A549 (cell line): ENCODE measurements around the gene PLEKHA1. TPM values are rescaled to one million over a fixed set of nuclear protein-coding genes. Genes with fewer than 3 reads are reported as not detected.

Source experiments
- ATAC-seq, 2 experiments: fragments of 200-7000 bp in 1 of 2; fragments of >200 bp in 1 of 2; cut with Nextera tagmentation in 1 of 2; cut with Tn5 transposase in 1 of 2; 3 replicates each; pipeline versions ENCODE4 v1.8.0 to v1.9.1; 2018 to 2020; ENCODE audit warnings: mild to moderate bottlenecking in 1 of 2, moderate library complexity in 1 of 2
- CTCF ChIA-PET: fragments of 300-600 bp; sonication (Branson Sonifier 250); formaldehyde crosslinking; extraction: SDS; loops from one replicate; lab custom pipeline; 2021; ENCODE audit warnings: antibody characterized with exemption, inconsistent platforms; lab: Yijun Ruan, JAX
- POLR2A ChIA-PET: fragments of 350-600 bp; formaldehyde crosslinking; extraction: SDS; loops from one replicate; lab custom pipeline; 2021; ENCODE audit warnings: antibody characterized with exemption, inconsistent platforms; lab: Yijun Ruan, JAX
- DNase-seq, 2 experiments: peaks; one replicate each; pipeline versions ENCODE4 v3.0.0 to v3.0.0-alpha.2; 2011 to 2016; ENCODE audit warnings: low read depth in 1 of 2, low spot score in 1 of 2
- FAIRE-seq: peaks from 2 replicates; lab custom pipeline; 2011; peaks lifted over from hg19 to GRCh38; lab: Jason Lieb, UNC
- H3K27ac ChIP-seq, 2 experiments: fragments of >200 bp; sonication (Bioruptor Twin); formaldehyde crosslinking; 3 replicates each; pipeline ENCODE4 v1.5.1; 2016 to 2017
- H3K4me1 ChIP-seq: fragments of >200 bp; sonication (Bioruptor Twin); formaldehyde crosslinking; 3 replicates; pipeline ENCODE4 v1.6.1; 2016
- H3K4me2 ChIP-seq: fragments of >200 bp; sonication (Bioruptor Twin); formaldehyde crosslinking; 3 replicates; pipeline ENCODE4 v1.6.1; 2016
- H3K4me3 ChIP-seq: fragments of >200 bp; sonication (Bioruptor Twin); formaldehyde crosslinking; 3 replicates; pipeline ENCODE4 v1.5.1; 2016
- H3K9me3 ChIP-seq: fragments of >200 bp; sonication (Bioruptor Twin); formaldehyde crosslinking; 3 replicates; pipeline ENCODE4 v1.6.1; 2016
- CHD2 ChIP-seq: fragments of 150-350 bp; IDR thresholded peaks from 2 replicates; pipeline ENCODE4 v1.6.1; 2014; ENCODE audit warnings: low read length; ENCODE audit not compliant: partially characterized antibody
- CHD4 ChIP-seq: fragments of 200-600 bp; sonication (generic); IDR thresholded peaks from 2 replicates; pipeline ENCODE4 v1.6.1; 2016; ENCODE audit warnings: antibody characterized with exemption, mild to moderate bottlenecking, borderline replicate concordance
- EHF ChIP-seq: fragments of 250-450 bp; sonication (Bioruptor Pico); IDR thresholded peaks from 2 replicates; pipeline ENCODE4 v1.5.0; 2020; ENCODE audit warnings: mild to moderate bottlenecking
- EHMT2 ChIP-seq: fragments of 200-600 bp; sonication (generic); IDR thresholded peaks from 2 replicates; pipeline ENCODE4 v1.6.1; 2016; ENCODE audit warnings: antibody characterized with exemption, low read depth, mild to moderate bottlenecking, moderate library complexity
- ESRRA ChIP-seq: fragments of 150-350 bp; IDR thresholded peaks from 2 replicates; pipeline ENCODE4 v1.6.1; 2014; ENCODE audit warnings: mild to moderate bottlenecking, low read length, borderline replicate concordance
- GATA3 ChIP-seq: IDR thresholded peaks from 2 replicates; pipeline ENCODE4 v1.6.1; 2012; ENCODE audit warnings: borderline replicate concordance
- HDAC2 ChIP-seq: fragments of 200-600 bp; sonication (generic); IDR thresholded peaks from 2 replicates; pipeline ENCODE4 v1.6.1; 2016
- HEYL ChIP-seq: fragments of 250-450 bp; sonication (Bioruptor Pico); IDR thresholded peaks from 2 replicates; pipeline ENCODE4 v1.8.0; 2021; ENCODE audit warnings: mild to moderate bottlenecking, moderate library complexity
- HOXA7 ChIP-seq: fragments of 250-450 bp; sonication (Bioruptor Pico); IDR thresholded peaks from 2 replicates; pipeline ENCODE4 v1.5.0; 2020; ENCODE audit warnings: mild to moderate bottlenecking, moderate library complexity
- JUNB ChIP-seq: fragments of >200 bp; sonication (Bioruptor Twin); formaldehyde crosslinking; IDR thresholded peaks from 2 replicates; pipeline ENCODE4 v1.6.1; 2016
- KDM1A ChIP-seq: fragments of 200-600 bp; sonication (generic); IDR thresholded peaks from 2 replicates; pipeline ENCODE4 v1.6.1; 2016; ENCODE audit warnings: low read depth, mild to moderate bottlenecking
- NFE2L2 ChIP-seq: fragments of 150-350 bp; conservative IDR thresholded peaks from 2 replicates; pipeline ENCODE4 v1.6.1; 2014; ENCODE audit warnings: low read length
- NPAS2 ChIP-seq: fragments of 250-450 bp; sonication (Bioruptor Pico); IDR thresholded peaks from 2 replicates; pipeline ENCODE4 v1.8.0; 2022; ENCODE audit warnings: mild to moderate bottlenecking, moderate library complexity, borderline replicate concordance
- NR3C1 ChIP-seq: fragments of >200 bp; sonication (Bioruptor Twin); formaldehyde crosslinking; IDR thresholded peaks from 3 replicates; pipeline ENCODE4 v1.6.1; 2017
- POLR2A ChIP-seq: IDR thresholded peaks from 2 replicates; pipeline ENCODE4 v1.6.1; 2012; ENCODE audit warnings: mild to moderate bottlenecking, low read length
- POLR2AphosphoS2 ChIP-seq: conservative IDR thresholded peaks from 2 replicates; pipeline ENCODE4 v1.6.1; 2012; ENCODE audit warnings: low read length, improper control_type of control experiment, inconsistent platforms
- RARB ChIP-seq: fragments of 250-450 bp; sonication (Bioruptor Pico); IDR thresholded peaks from 2 replicates; pipeline ENCODE4 v1.8.0; 2021; ENCODE audit warnings: mild to moderate bottlenecking, moderate library complexity
- SREBF2 ChIP-seq: fragments of 450-650 bp; IDR thresholded peaks from 2 replicates; pipeline ENCODE4 v1.6.1; 2014; ENCODE audit warnings: mild to moderate bottlenecking, moderate library complexity
- TP53 ChIP-seq: fragments of 250-450 bp; sonication (Bioruptor Pico); IDR thresholded peaks from 2 replicates; pipeline ENCODE4 v1.5.0; 2021; ENCODE audit warnings: mild to moderate bottlenecking, moderate library complexity
- ZC3H11A ChIP-seq: fragments of 450-650 bp; IDR thresholded peaks from 2 replicates; pipeline ENCODE4 v1.6.1; 2014; ENCODE audit warnings: antibody characterized with exemption, mild to moderate bottlenecking
- WGBS: methylation state at CpG from one replicate; pipeline ENCODE4 v1.1.6; 2017; ENCODE audit errors: missing lambda C conversion rate; 5-methylcytosine and 5-hydroxymethylcytosine counted together
- polyA plus RNA-seq, 4 experiments: library from polyadenylated mRNA; depleted of rRNA in 3 of 4; stranded (reverse); fragments of >200 nt; fragmentation: RNase III in 1 of 4; extraction: RNeasy Plus Mini Kit Qiagen cat#74134 plus additional on column Dnase treatment in 1 of 4; gene quantifications; 2 replicates in 3 of 4; 3 replicates in 1 of 4; pipeline ENCODE4 v1.2.3, GENCODE V29; 2011 to 2017
- TF ChIP-seq, protein P1 (sequence below): fragments of >200 bp; sonication (Bioruptor Twin); formaldehyde crosslinking; IDR thresholded peaks from 3 replicates; pipeline ENCODE4 v1.6.1; 2016
- TF ChIP-seq, protein P2 (sequence below): fragments of 250-450 bp; sonication (Bioruptor Pico); IDR thresholded peaks from 2 replicates; pipeline ENCODE4 v1.5.0; 2021; ENCODE audit warnings: mild to moderate bottlenecking, moderate library complexity, borderline replicate concordance
- TF ChIP-seq, protein P3 (sequence below): fragments of 150-350 bp; IDR thresholded peaks from 2 replicates; pipeline ENCODE4 v1.6.1; 2014; ENCODE audit warnings: low read depth, mild to moderate bottlenecking, low read length
- TF ChIP-seq, protein P4 (sequence below): fragments of >200 bp; sonication (Bioruptor Twin); formaldehyde crosslinking; IDR thresholded peaks from 2 replicates; pipeline ENCODE4 v1.6.1; 2016

The PLEKHA1 gene
- polyA plus RNA-seq, 2 of the 4 experiments (the other 2 are of a cell fraction): 26.7 to 62.4 TPM

DNA sequence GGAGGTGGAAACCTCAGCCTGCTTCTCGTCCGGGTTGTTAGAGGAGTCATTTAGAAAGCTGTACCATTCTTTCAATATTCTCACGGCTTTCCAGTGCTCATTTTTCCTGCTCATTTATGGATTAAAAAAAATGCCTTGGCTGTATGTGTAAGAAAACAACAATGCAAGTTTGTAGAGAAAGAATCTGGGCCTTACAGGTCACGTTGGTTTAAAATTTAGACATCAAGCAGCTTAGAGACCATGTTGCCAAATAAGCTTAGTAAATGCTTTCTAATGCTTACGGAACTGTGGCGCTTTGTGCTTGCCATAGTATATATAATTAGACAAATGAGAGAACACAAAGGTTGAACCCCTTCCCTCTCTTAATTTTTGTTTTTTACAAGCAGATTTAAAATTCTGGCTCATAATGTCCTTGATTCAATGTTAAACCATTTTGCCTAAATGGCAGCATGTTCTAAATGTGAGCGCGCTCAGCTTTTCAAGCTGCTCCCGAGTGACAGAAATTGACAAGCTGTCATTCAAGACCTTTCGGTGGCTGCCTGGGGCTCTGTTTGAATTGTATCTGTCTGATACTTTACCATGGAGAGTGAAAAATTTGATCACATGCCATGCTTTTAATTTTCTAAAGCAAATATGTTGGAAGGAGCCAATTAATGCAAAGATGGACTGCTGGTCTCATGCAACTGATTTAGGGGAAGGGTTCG, 81.0 kb downstream of the PLEKHA1 start:
- CTCF ChIA-PET: interaction anchor here (0.5 to 1.3 kb wide), 5 partner anchors 13 to 188 kb away, joined by 3 to 6 read pairs (median 3); no protein-coding TSS in a partner anchor
- POLR2A ChIA-PET: no interaction called here

GRCh38 chr10:122457934-122458333, 83.4 kb downstream of the PLEKHA1 start:
- no peak overlapping the region for H3K4me3 ChIP-seq
- no peak overlapping the region for H3K27ac ChIP-seq
- H3K4me1 ChIP-seq: peaks cover 8% of the 10 kb centered on the region; the same call in 2 of the 3 replicates
- CTCF ChIA-PET: interaction anchor here (0.9 to 2.4 kb wide), 4 partner anchors 17 to 159 kb away, joined by 3 to 13 read pairs (median 4); no protein-coding TSS in a partner anchor
- POLR2A ChIA-PET: no interaction called here
- TF ChIP-seq ZC3H11A (no peak), CHD4 (no peak), HEYL (CRISPR knock-in tag) (no peak), NR3C1 (no peak)
- WGBS: 66% methylated on average over 5 of the region's 5 CpGs
- no peak for DNase-seq
- no peak for ATAC-seq
- H3K9me3 ChIP-seq: no peaks in the 10 kb centered on the region
- no peak for FAIRE-seq
- H3K4me2 ChIP-seq: no peak overlapping the region

More for the DNA sequence above, 81.0 kb downstream of the PLEKHA1 start:
- Histone ChIP-seq H3K27ac (no peak overlapping the region), H3K4me3 (no peak overlapping the region), H3K9me3 (no peaks in the 10 kb centered on the region), H3K4me1 (peaks cover 7% of the 10 kb centered on the region), H3K4me2 (no peak overlapping the region)
- WGBS: 78% methylated on average over 11 of the region's 11 CpGs
- no peak for TF ChIP-seq EHMT2
- DNase-seq (no peak), FAIRE-seq (no peak), ATAC-seq (no peak)

GRCh38 chr10:122458693-122459092, 84.2 kb downstream of the PLEKHA1 start:
- TF ChIP-seq HEYL (CRISPR knock-in tag) (no peak), POLR2AphosphoS2 (no peak), EHF (CRISPR knock-in tag) (no peak), ESRRA (no peak), RARB (CRISPR knock-in tag) (no peak), GATA3 (no peak), HDAC2 (no peak), CHD2 (no peak), TP53 (CRISPR knock-in tag) (no peak), NFE2L2 (no peak), JUNB (no peak), HOXA7 (no peak), POLR2A (no peak), SREBF2 (no peak), NPAS2 (CRISPR knock-in tag) (no peak), KDM1A (no peak)
- TF ChIP-seq, protein P1, sequence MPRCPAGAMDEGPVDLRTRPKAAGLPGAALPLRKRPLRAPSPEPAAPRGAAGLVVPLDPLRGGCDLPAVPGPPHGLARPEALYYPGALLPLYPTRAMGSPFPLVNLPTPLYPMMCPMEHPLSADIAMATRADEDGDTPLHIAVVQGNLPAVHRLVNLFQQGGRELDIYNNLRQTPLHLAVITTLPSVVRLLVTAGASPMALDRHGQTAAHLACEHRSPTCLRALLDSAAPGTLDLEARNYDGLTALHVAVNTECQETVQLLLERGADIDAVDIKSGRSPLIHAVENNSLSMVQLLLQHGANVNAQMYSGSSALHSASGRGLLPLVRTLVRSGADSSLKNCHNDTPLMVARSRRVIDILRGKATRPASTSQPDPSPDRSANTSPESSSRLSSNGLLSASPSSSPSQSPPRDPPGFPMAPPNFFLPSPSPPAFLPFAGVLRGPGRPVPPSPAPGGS: no peak
- TF ChIP-seq, protein P2, sequence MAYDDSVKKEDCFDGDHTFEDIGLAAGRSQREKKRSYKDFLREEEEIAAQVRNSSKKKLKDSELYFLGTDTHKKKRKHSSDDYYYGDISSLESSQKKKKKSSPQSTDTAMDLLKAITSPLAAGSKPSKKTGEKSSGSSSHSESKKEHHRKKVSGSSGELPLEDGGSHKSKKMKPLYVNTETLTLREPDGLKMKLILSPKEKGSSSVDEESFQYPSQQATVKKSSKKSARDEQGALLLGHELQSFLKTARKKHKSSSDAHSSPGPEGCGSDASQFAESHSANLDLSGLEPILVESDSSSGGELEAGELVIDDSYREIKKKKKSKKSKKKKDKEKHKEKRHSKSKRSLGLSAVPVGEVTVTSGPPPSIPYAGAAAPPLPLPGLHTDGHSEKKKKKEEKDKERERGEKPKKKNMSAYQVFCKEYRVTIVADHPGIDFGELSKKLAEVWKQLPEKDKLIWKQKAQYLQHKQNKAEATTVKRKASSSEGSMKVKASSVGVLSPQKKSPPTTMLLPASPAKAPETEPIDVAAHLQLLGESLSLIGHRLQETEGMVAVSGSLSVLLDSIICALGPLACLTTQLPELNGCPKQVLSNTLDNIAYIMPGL (CRISPR knock-in tag): no peak
- TF ChIP-seq, protein P3, sequence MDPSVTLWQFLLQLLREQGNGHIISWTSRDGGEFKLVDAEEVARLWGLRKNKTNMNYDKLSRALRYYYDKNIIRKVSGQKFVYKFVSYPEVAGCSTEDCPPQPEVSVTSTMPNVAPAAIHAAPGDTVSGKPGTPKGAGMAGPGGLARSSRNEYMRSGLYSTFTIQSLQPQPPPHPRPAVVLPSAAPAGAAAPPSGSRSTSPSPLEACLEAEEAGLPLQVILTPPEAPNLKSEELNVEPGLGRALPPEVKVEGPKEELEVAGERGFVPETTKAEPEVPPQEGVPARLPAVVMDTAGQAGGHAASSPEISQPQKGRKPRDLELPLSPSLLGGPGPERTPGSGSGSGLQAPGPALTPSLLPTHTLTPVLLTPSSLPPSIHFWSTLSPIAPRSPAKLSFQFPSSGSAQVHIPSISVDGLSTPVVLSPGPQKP: no peak
- TF ChIP-seq, protein P4, sequence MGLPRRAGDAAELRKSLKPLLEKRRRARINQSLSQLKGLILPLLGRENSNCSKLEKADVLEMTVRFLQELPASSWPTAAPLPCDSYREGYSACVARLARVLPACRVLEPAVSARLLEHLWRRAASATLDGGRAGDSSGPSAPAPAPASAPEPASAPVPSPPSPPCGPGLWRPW: no peak
- Histone ChIP-seq H3K4me2 (no peak overlapping the region), H3K4me3 (no peak overlapping the region), H3K4me1 (peaks cover 8% of the 10 kb centered on the region; the same call in 2 of the 3 replicates), H3K9me3 (no peaks in the 10 kb centered on the region), H3K27ac (no peak overlapping the region)
- POLR2A ChIA-PET: no interaction called here
- WGBS: 100% methylated on average over 4 of the region's 6 CpGs
- CTCF ChIA-PET: interaction anchor here (1.6 to 2.4 kb wide), 2 partner anchors 107 to 160 kb away, joined by 4 to 13 read pairs; no protein-coding TSS in a partner anchor
- ATAC-seq (no peak), FAIRE-seq (no peak), DNase-seq (no peak)
